ENCODE data around the gene TNFRSF13B. TPM values are rescaled to one million over a fixed set of nuclear protein-coding genes. Genes with fewer than 3 reads are reported as not detected.
"Not testable (repeated sequence)": the region's sequence is repeated elsewhere in the genome, so short reads cannot be mapped to it uniquely, and the experiment has no call there.

The TNFRSF13B gene
- total and polyA plus RNA-seq, 2 donors from 2014 or later: 1.4 TPM; not detected in 1

- Histone ChIP-seq H3K4me1 (ENCODE audit: control insufficient read depth in 2 of 3, insufficient read depth in 2 of 3, low read depth in 1 of 3, low read length in 3 of 3) (no peaks in the 10 kb centered on the region), H3K4me3 (ENCODE audit: low read length in 3 of 3) (no peak overlapping the region), H3K27ac (ENCODE audit: low read depth in 2 of 2, low read length in 2 of 2) (no peak overlapping the region), H3K9me3 (ENCODE audit: control insufficient read depth in 2 of 3, insufficient read depth in 1 of 3, low read length in 3 of 3) (no peaks in the 10 kb centered on the region), H3K36me3 (ENCODE audit: control insufficient read depth in 2 of 3, insufficient read depth in 3 of 3, low read length in 3 of 3) (no peaks in the 10 kb centered on the region), H3K9ac (ENCODE audit: low read length in 3 of 3) (no peak overlapping the region), H3K27me3 (ENCODE audit: control insufficient read depth, insufficient read depth, low read length) (no peaks in the 10 kb centered on the region)
- no peak for TF ChIP-seq CTCF (IDR thresholded peaks at IDR 0.05; ENCODE audit: borderline replicate concordance, extremely low read depth, insufficient read depth)
- DNase-seq (no peak), FAIRE-seq (no peak)
- intact Hi-C loops (cut with DNase I): no loop called here
These were observed 63.6 kb downstream of the TNFRSF13B start for GRCh38 chr17:16908273-16908672.

DNA sequence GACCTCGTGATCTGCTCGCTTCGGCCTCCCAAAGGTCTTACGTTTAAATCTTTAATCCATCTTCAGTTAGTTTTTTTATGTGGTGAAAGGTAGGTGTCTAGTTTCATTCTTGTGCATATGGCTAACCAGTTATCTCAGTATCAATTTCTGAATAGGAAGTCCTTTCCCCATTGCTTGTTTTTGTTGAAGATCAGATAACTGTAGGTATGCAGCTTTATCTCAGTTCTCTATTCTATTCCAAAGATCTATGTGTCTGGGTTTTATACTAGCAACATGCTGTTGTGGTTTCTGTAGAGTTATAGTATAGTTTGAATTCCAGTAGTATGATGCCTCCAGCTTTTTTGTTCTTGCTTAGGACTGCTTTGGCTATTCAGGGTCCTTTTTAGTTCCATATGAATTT, 65.2 kb downstream of the TNFRSF13B start:
- H3K4me3 ChIP-seq (ENCODE audit: low read length in 3 of 3): no peak overlapping the region
- no peaks in the 10 kb centered on the region for H3K4me1 ChIP-seq (ENCODE audit: control insufficient read depth in 2 of 3, insufficient read depth in 2 of 3, low read depth in 1 of 3, low read length in 3 of 3)
- H3K9me3 ChIP-seq (ENCODE audit: control insufficient read depth in 2 of 3, insufficient read depth in 1 of 3, low read length in 3 of 3): no peaks in the 10 kb centered on the region
- intact Hi-C loops (cut with DNase I): no loop called here
- H3K27ac ChIP-seq (ENCODE audit: low read depth in 2 of 2, low read length in 2 of 2): no peak overlapping the region
- H3K36me3 ChIP-seq (ENCODE audit: control insufficient read depth in 2 of 3, insufficient read depth in 3 of 3, low read length in 3 of 3): no peaks in the 10 kb centered on the region
- DNase-seq (no peak), FAIRE-seq (no peak)
- H3K9ac ChIP-seq (ENCODE audit: low read length in 3 of 3): no peak overlapping the region
- no peak for TF ChIP-seq CTCF (IDR thresholded peaks at IDR 0.05; ENCODE audit: borderline replicate concordance, extremely low read depth, insufficient read depth)
- H3K27me3 ChIP-seq (ENCODE audit: control insufficient read depth, insufficient read depth, low read length): no peaks in the 10 kb centered on the region

DNA sequence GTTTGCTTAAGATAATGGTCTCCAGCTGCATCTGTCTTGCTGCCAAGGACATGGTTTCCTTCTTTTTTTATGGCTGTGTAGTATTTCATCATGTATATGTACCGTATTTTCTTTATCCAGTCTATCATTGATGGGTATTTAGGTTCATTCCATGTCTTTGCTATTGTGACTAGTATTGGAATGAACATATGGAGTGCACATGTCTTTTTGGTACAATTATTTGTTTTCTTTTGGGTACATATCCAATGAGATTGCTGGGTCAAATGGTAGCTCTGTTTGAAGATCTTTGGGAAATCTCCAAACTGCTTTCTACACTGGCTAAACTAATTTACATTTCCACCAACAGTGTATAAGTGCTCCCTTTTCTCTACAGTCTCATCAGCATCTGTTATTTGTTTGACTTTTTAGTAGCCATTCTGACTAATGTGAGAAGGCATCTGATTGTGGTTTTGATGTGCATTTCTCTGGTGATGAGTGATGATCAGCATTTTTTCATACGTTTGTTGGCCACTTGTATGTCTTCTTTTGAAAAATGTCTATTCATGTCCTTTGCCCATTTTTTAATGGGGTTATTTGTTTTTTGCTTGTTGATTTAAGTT, 66.2 kb downstream of the TNFRSF13B start:
- Histone ChIP-seq H3K4me3 (ENCODE audit: low read length in 3 of 3) (no peak overlapping the region), H3K9ac (ENCODE audit: low read length in 3 of 3) (no peak overlapping the region), H3K36me3 (ENCODE audit: control insufficient read depth in 2 of 3, insufficient read depth in 3 of 3, low read length in 3 of 3) (no peaks in the 10 kb centered on the region), H3K4me1 (ENCODE audit: control insufficient read depth in 2 of 3, insufficient read depth in 2 of 3, low read depth in 1 of 3, low read length in 3 of 3) (no peaks in the 10 kb centered on the region), H3K27ac (ENCODE audit: low read depth in 2 of 2, low read length in 2 of 2) (no peak overlapping the region), H3K27me3 (ENCODE audit: control insufficient read depth, insufficient read depth, low read length) (no peaks in the 10 kb centered on the region), H3K9me3 (ENCODE audit: control insufficient read depth in 2 of 3, insufficient read depth in 1 of 3, low read length in 3 of 3) (no peaks in the 10 kb centered on the region)
- no peak for TF ChIP-seq CTCF (IDR thresholded peaks at IDR 0.05; ENCODE audit: borderline replicate concordance, extremely low read depth, insufficient read depth)
- FAIRE-seq: no peak
- DNase-seq: no peak
- intact Hi-C loops (cut with DNase I): no loop called here

DNA sequence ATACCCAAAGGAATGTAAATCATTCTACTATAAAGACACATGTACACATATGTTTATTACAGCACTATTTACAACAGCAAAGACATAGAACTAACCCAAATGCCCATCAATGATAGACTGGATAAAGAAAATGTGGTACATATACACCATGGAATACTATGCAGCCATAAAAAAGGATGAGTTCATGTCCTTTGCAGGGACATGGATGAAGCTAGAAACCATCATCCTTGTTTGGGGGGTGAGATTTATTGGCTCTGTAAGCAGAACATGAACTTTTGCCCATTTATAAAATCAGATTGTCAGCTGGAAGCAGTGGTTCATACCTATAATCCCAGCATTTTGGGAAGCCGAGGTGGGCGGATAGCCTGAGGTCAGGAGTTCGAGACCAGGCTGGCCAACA, 68.8 kb downstream of the TNFRSF13B start:
- H3K4me1 ChIP-seq (ENCODE audit: control insufficient read depth in 2 of 3, insufficient read depth in 2 of 3, low read depth in 1 of 3, low read length in 3 of 3); H3K9me3 ChIP-seq (ENCODE audit: control insufficient read depth in 2 of 3, insufficient read depth in 1 of 3, low read length in 3 of 3); H3K9ac ChIP-seq (ENCODE audit: low read length in 3 of 3); H3K27me3 ChIP-seq (ENCODE audit: control insufficient read depth, insufficient read depth, low read length); intact Hi-C loops (cut with DNase I); H3K27ac ChIP-seq (ENCODE audit: low read depth in 2 of 2, low read length in 2 of 2); DNase-seq; FAIRE-seq; H3K36me3 ChIP-seq (ENCODE audit: control insufficient read depth in 2 of 3, insufficient read depth in 3 of 3, low read length in 3 of 3); H3K4me3 ChIP-seq (ENCODE audit: low read length in 3 of 3): not testable (repeated sequence)
